Motor neuron (in vitro differentiated cells): ENCODE data around the gene MTREX. TPM values are rescaled to one million over a fixed set of nuclear protein-coding genes. Genes with fewer than 3 reads are reported as not detected.

Source experiments
- ATAC-seq, 8 experiments: fragments of 200-7000 bp; cut with Tn5 transposase; replicated peaks in 6 of 8; 2 replicates each; pipeline ENCODE4 v1.8.0; 2021; ENCODE audit warnings: mild to moderate bottlenecking in 8 of 8, moderate library complexity in 8 of 8
- H3K27ac ChIP-seq, 2 donors: fragments of 250-450 bp; sonication (Bioruptor Pico); 2 replicates each; pipeline ENCODE4 v1.9.0; 2021; ENCODE audit warnings: antibody characterized with exemption in 2 of 2, mild to moderate bottlenecking in 2 of 2, moderate library complexity in 1 of 2
- H3K4me1 ChIP-seq, 2 donors: fragments of 250-450 bp; sonication (Bioruptor Pico); replicated peaks in 1 of 2; 2 replicates each; pipeline ENCODE4 v1.6.1; 2021; ENCODE audit warnings: antibody characterized with exemption in 2 of 2, mild to moderate bottlenecking in 2 of 2, moderate library complexity in 1 of 2
- H3K4me3 ChIP-seq, 5 donors: fragments of 250-450 bp; sonication (Bioruptor Pico); 2 replicates each; pipeline ENCODE4 v1.9.0; 2021; ENCODE audit warnings: antibody characterized with exemption in 5 of 5, mild to moderate bottlenecking in 5 of 5, moderate library complexity in 4 of 5
- WGBS, 10 experiments: fragments of 450-650 bp; shearing (Covaris generic); methylation state at CpG; one replicate each; pipeline ENCODE4 v1.0.0; 2022; 5-methylcytosine and 5-hydroxymethylcytosine counted together
- in situ Hi-C, 9 experiments: fragments of 400-800 bp; cut with MboI; loops; one replicate each; pipeline ENCODE4 v1.15.0; 2021; ENCODE audit warnings: low sequenced_read_pairs in 9 of 9, low pct_unique_long_range_greater_than_20kb in 2 of 9; ENCODE audit not compliant: unreplicated experiment in 9 of 9
- total RNA-seq, 8 experiments: library from RNA; unstranded; fragments of 300-600 nt; gene quantifications; 2 replicates each; pipeline versions ENCODE4 v1.2.3 to v1.2.4, GENCODE V29; 2022

MTREX gene
- total RNA-seq, 8 experiments from 2014 or later, result 58.6 to 83.2 (median 75.9) TPM

- in situ Hi-C loops, result loop anchor here in 3 of 9 experiments (25.0 kb wide), 1 partner anchor 356 kb away; no protein-coding TSS in a partner anchor
- ATAC-seq, result no peak
- 43 to 100% (median 93%) methylated on average over 1 to 3 of the region's 3 CpGs; no CpG with 5 or more reads in 1 of the 10 experiments for WGBS, 10 experiments
- no peaks in the 10 kb centered on the region for H3K4me1 ChIP-seq
- H3K27ac ChIP-seq, result no peak overlapping the region
- H3K4me3 ChIP-seq, result no peak overlapping the region
These were observed 23.5 kb downstream of the MTREX start for GRCh38 chr5:55331321-55331720.

GRCh38 chr5:55333017-55333416 lies 25.2 kb downstream of the MTREX start:
- in situ Hi-C loops, result loop anchor here in 3 of 9 experiments (25.0 kb wide), 1 partner anchor 354 kb away; no protein-coding TSS in a partner anchor
- H3K4me3 ChIP-seq, result no peak overlapping the region
- no peaks in the 10 kb centered on the region for H3K4me1 ChIP-seq
- 44 to 100% (median 100%) methylated on average over 1 of the region's 1 CpG; no CpG with 5 or more reads in 4 of the 10 experiments for WGBS, 10 experiments
- H3K27ac ChIP-seq, result no peak overlapping the region
- no peak for ATAC-seq

DNA sequence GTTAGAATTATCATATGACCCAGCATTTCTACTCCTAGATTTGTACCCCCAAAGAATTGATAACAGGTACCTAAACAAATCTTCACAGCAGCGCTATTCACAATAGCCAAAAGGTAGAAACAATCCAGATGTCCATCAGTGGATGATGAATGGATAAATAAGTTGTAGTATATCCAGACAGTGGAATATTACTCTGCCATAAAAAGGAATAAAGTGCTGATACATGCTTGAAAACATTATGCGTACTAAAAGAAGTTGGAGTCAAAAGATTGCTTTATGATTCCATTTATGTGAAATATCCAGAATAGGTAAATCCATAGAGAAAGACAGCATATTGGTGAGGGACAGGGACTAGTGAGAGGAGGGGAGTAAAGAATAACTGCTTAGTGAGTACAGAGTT lies 26.0 kb downstream of the MTREX start:
- no peak overlapping the region for H3K27ac ChIP-seq
- no peaks in the 10 kb centered on the region for H3K4me1 ChIP-seq
- in situ Hi-C loops, result loop anchor here in 3 of 9 experiments (25.0 kb wide), 1 partner anchor 353 kb away; no protein-coding TSS in a partner anchor
- WGBS, 10 experiments, result 94 to 100% (median 100%) methylated on average over 1 to 2 of the region's 2 CpGs; no CpG with 5 or more reads in 2 of the 10 experiments
- H3K4me3 ChIP-seq, result no peak overlapping the region
- no peak for ATAC-seq

DNA sequence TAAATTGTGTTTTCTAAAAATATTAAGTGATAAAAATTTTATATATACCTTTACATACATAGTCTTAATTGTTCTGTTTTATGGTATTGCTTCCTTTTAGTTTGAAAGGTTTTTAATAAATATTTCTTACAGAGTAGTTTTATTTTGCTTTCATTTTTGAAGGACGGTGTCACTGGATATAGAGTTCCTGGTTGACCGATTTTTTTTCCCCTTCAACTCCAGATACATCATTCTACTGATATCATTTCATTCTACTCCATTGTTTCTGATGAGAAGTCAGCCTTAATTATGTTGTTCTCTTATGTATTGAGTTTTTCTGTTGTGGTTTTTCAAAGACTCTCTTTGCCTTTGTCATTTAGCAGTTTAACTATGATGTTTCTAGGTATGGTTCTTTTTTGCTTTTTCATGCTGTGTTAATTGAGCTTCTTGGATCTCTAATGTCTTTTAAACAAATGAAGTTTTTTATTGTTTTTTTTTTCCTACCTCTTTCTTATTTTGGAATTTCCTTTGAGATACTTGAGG lies 30.4 kb downstream of the MTREX start:
- in situ Hi-C loops, result loop anchor here in 3 of 9 experiments (25.0 kb wide), 1 partner anchor 349 kb away; no protein-coding TSS in a partner anchor
- ATAC-seq, result no peak
- WGBS, 10 experiments, result 59 to 100% (median 92%) methylated on average over 2 of the region's 2 CpGs
- H3K27ac ChIP-seq, result no peak overlapping the region
- no peaks in the 10 kb centered on the region for H3K4me1 ChIP-seq
- H3K4me3 ChIP-seq, result no peak overlapping the region

GRCh38 chr5:55338810-55339243 lies 31.0 kb downstream of the MTREX start:
- in situ Hi-C loops, result loop anchor here in 3 of 9 experiments (25.0 kb wide), 1 partner anchor 348 kb away; no protein-coding TSS in a partner anchor
- no peak for ATAC-seq

GRCh38 chr5:55343107-55343506 lies 35.3 kb downstream of the MTREX start:
- no peak overlapping the region for H3K27ac ChIP-seq

More at GRCh38 chr5:55338810-55339243, 31.0 kb downstream of the MTREX start:
- no peak overlapping the region for H3K4me3 ChIP-seq
- no peaks in the 10 kb centered on the region for H3K4me1 ChIP-seq
- H3K27ac ChIP-seq, result no peak overlapping the region
- 87 to 100% (median 97%) methylated on average over 1 to 5 of the region's 5 CpGs; no CpG with 5 or more reads in 1 of the 10 experiments for WGBS, 10 experiments

GRCh38 chr5:55343609-55344008 lies 35.8 kb downstream of the MTREX start:
- Histone ChIP-seq H3K27ac (no peak overlapping the region), H3K4me1 (no peaks in the 10 kb centered on the region), H3K4me3 (no peak overlapping the region)
- in situ Hi-C loops, result loop anchor here in 3 of 9 experiments (25.0 kb wide), 1 partner anchor 344 kb away; no protein-coding TSS in a partner anchor
- no peak for ATAC-seq
- WGBS, 10 experiments, result 45 to 100% (median 90%) methylated on average over 1 of the region's 1 CpG; no CpG with 5 or more reads in 3 of the 10 experiments

More at GRCh38 chr5:55343107-55343506, 35.3 kb downstream of the MTREX start:
- WGBS, 10 experiments, result 70 to 96% (median 94%) methylated on average over 2 to 4 of the region's 4 CpGs; no CpG with 5 or more reads in 1 of the 10 experiments
- no peak overlapping the region for H3K4me3 ChIP-seq
- no peak for ATAC-seq
- H3K4me1 ChIP-seq, result no peaks in the 10 kb centered on the region
- in situ Hi-C loops, result loop anchor here in 3 of 9 experiments (25.0 kb wide), 1 partner anchor 344 kb away; no protein-coding TSS in a partner anchor

GRCh38 chr5:55344392-55344992 lies 36.7 kb downstream of the MTREX start:
- 9 to 74% (median 59%) methylated on average over 1 to 2 of the region's 2 CpGs; no CpG with 5 or more reads in 2 of the 10 experiments for WGBS, 10 experiments
- peak in 2 of 8 experiments; percentile 30 to 33 for ATAC-seq
- Histone ChIP-seq H3K27ac (no peak overlapping the region), H3K4me3 (no peak overlapping the region), H3K4me1 (no peaks in the 10 kb centered on the region)
- in situ Hi-C loops, result loop anchor here in 3 of 9 experiments (25.0 kb wide), 1 partner anchor 343 kb away; no protein-coding TSS in a partner anchor

GRCh38 chr5:55345327-55345726 lies 37.5 kb downstream of the MTREX start:
- no peaks in the 10 kb centered on the region for H3K4me1 ChIP-seq
- in situ Hi-C loops, result loop anchor here in 3 of 9 experiments (25.0 kb wide), 1 partner anchor 342 kb away; no protein-coding TSS in a partner anchor
- H3K4me3 ChIP-seq, result no peak overlapping the region

GRCh38 chr5:55347786-55348185 lies 40.0 kb downstream of the MTREX start:
- in situ Hi-C loops, result loop anchor here in 3 of 9 experiments (25.0 kb wide), 1 partner anchor 340 kb away; no protein-coding TSS in a partner anchor
- 79 to 100% (median 85%) methylated on average over 1 to 3 of the region's 3 CpGs; no CpG with 5 or more reads in 4 of the 10 experiments for WGBS, 10 experiments
- no peaks in the 10 kb centered on the region for H3K4me1 ChIP-seq
- no peak overlapping the region for H3K4me3 ChIP-seq
- peak in 1 of 8 experiments; percentile 68 for ATAC-seq
- H3K27ac ChIP-seq, result no peak overlapping the region

More at GRCh38 chr5:55345327-55345726, 37.5 kb downstream of the MTREX start:
- no peak overlapping the region for H3K27ac ChIP-seq
- WGBS, 10 experiments, result 69 to 97% (median 91%) methylated on average over 2 to 4 of the region's 4 CpGs; no CpG with 5 or more reads in 2 of the 10 experiments
- ATAC-seq, result no peak

GRCh38 chr5:55350754-55351153 lies 43.0 kb downstream of the MTREX start:
- Histone ChIP-seq H3K4me3 (no peak overlapping the region), H3K27ac (no peak overlapping the region), H3K4me1 (no peaks in the 10 kb centered on the region)
- in situ Hi-C loops, result loop anchor here in 1 of 9 experiments (25.0 kb wide), 1 partner anchor 88 kb away; no protein-coding TSS in a partner anchor
- WGBS, 10 experiments, result 92 to 100% (median 100%) methylated on average over 1 of the region's 1 CpG; no CpG with 5 or more reads in 1 of the 10 experiments
- ATAC-seq, result no peak

DNA sequence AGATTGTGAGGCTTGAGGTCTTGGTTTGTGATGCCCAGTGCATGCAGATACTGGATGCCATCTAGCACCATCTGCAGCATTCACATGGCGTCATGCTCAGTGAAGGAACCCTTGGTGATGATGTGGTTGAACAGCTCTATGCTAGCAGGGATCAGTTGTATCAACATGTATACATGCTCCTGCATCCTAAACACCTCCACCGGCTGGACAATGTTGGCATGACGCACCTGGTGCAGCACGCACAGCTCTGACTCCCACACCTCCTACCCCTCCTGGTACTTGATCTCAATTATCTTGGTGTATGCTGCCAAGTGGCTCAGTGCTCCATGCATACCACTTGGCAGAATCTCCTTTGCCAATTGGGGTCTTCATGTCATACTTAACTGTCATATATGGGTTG lies 49.1 kb downstream of the MTREX start:
- 80 to 95% (median 90%) methylated on average over 1 to 4 of the region's 4 CpGs; no CpG with 5 or more reads in 7 of the 10 experiments for WGBS, 10 experiments
- Histone ChIP-seq H3K4me3 (no peak overlapping the region), H3K4me1 (no peaks in the 10 kb centered on the region), H3K27ac (no peak overlapping the region)
- in situ Hi-C loops, result loop anchor here in 1 of 9 experiments (25.0 kb wide), 1 partner anchor 95 kb away; no protein-coding TSS in a partner anchor
- ATAC-seq, result no peak

DNA sequence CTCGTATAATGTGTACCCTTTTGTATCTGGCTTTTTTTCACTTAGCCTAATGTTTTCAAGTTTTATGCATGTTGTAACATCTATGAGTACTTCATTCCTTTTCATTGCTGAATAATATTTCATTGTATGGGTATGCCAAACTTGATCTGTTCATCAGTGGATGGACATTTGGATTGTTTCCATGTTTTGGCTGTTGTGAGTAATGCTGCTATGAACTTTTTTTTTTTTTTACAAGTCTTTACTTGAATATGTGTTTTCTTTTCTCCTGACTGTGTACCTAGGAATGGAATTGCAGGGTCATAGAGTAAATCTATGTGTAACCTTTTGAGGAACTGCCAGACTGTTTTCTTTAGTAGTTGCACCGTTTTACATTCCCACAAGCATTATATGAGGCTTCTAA lies 52.4 kb downstream of the MTREX start:
- ATAC-seq, result no peak
- WGBS, 10 experiments, result 82 to 100% (median 100%) methylated on average over 1 to 2 of the region's 2 CpGs
- in situ Hi-C loops, result loop anchor here in 1 of 9 experiments (25.0 kb wide), 1 partner anchor 98 kb away; no protein-coding TSS in a partner anchor

More for the DNA sequence above, 52.4 kb downstream of the MTREX start:
- Histone ChIP-seq H3K4me3 (no peak overlapping the region), H3K4me1 (no peaks in the 10 kb centered on the region), H3K27ac (no peak overlapping the region)
